Duodenal mucosa (tissue), 2 donors: ENCODE results near the gene UNC5A.

Source experiments
- H3K27ac ChIP-seq: one replicate; pipeline ENCODE4 v1.7.0; 2013; ENCODE audit warnings: low read depth, low read length
- H3K27me3 ChIP-seq, 2 donors: one replicate each; pipeline ENCODE4 v1.7.0; 2013; ENCODE audit warnings: low read length in 2 of 2, control low read depth in 1 of 2; ENCODE audit not compliant: insufficient read depth in 2 of 2, control insufficient read depth in 1 of 2
- H3K36me3 ChIP-seq, 2 donors: one replicate each; pipeline ENCODE4 v1.7.0; 2013; ENCODE audit warnings: low read length in 2 of 2, control low read depth in 1 of 2; ENCODE audit not compliant: insufficient read depth in 2 of 2, control insufficient read depth in 1 of 2
- H3K4me1 ChIP-seq, 2 donors: one replicate each; pipeline ENCODE4 v1.7.0; 2013; ENCODE audit warnings: low read length in 2 of 2, control low read depth in 1 of 2; ENCODE audit not compliant: insufficient read depth in 2 of 2, control insufficient read depth in 1 of 2
- H3K4me3 ChIP-seq, 2 donors: one replicate each; pipeline ENCODE4 v1.7.0; 2013; ENCODE audit warnings: low read length in 2 of 2, low read depth in 1 of 2
- H3K9ac ChIP-seq, 2 donors: one replicate each; pipeline ENCODE4 v1.7.0; 2013; ENCODE audit warnings: low read length in 2 of 2, low read depth in 1 of 2
- H3K9me3 ChIP-seq, 2 donors: one replicate each; pipeline ENCODE4 v1.7.0; 2013; ENCODE audit warnings: low read length in 2 of 2, control low read depth in 1 of 2; ENCODE audit not compliant: control insufficient read depth in 1 of 2

Gene UNC5A

GRCh38 chr5:176830422-176830994 lies 20.1 kb downstream of the UNC5A start:
- Histone ChIP-seq H3K27me3 (peaks cover 0 to 5% of the 10 kb centered on the region in 2 donors), H3K27ac (no peak overlapping the region), H3K4me1 (no peaks in the 10 kb centered on the region), H3K36me3 (no peaks in the 10 kb centered on the region), H3K9ac (no peak overlapping the region), H3K4me3 (no peak overlapping the region), H3K9me3 (no peaks in the 10 kb centered on the region)

GRCh38 chr5:176830995-176831423 lies 20.6 kb downstream of the UNC5A start:
- Histone ChIP-seq H3K9ac (no peak overlapping the region), H3K27me3 (peaks cover 0 to 6% of the 10 kb centered on the region in 2 donors), H3K9me3 (no peaks in the 10 kb centered on the region)

GRCh38 chr5:176831425-176831824 lies 21.1 kb downstream of the UNC5A start:
- peaks cover 0 to 6% of the 10 kb centered on the region in 2 donors for H3K27me3 ChIP-seq
- H3K4me3 ChIP-seq, result no peak overlapping the region
- no peaks in the 10 kb centered on the region for H3K36me3 ChIP-seq
- H3K27ac ChIP-seq, result no peak overlapping the region
- H3K4me1 ChIP-seq, result no peaks in the 10 kb centered on the region
- no peaks in the 10 kb centered on the region for H3K9me3 ChIP-seq
- H3K9ac ChIP-seq, result no peak overlapping the region

More at GRCh38 chr5:176830995-176831423, 20.6 kb downstream of the UNC5A start:
- no peak overlapping the region for H3K4me3 ChIP-seq
- no peaks in the 10 kb centered on the region for H3K4me1 ChIP-seq
- H3K36me3 ChIP-seq, result no peaks in the 10 kb centered on the region
- H3K27ac ChIP-seq, result no peak overlapping the region

- Histone ChIP-seq H3K36me3 (no peaks in the 10 kb centered on the region), H3K9ac (no peak overlapping the region), H3K27ac (no peak overlapping the region), H3K27me3 (peaks cover 0 to 6% of the 10 kb centered on the region in 2 donors), H3K4me1 (no peaks in the 10 kb centered on the region), H3K9me3 (no peaks in the 10 kb centered on the region), H3K4me3 (no peak overlapping the region)
These were observed 21.8 kb downstream of the UNC5A start for GRCh38 chr5:176832162-176832561.

- peaks cover 0 to 6% of the 10 kb centered on the region in 2 donors for H3K27me3 ChIP-seq
- H3K36me3 ChIP-seq, result no peaks in the 10 kb centered on the region
- no peak overlapping the region for H3K9ac ChIP-seq
- no peak overlapping the region for H3K27ac ChIP-seq
- no peak overlapping the region for H3K4me3 ChIP-seq
- no peaks in the 10 kb centered on the region for H3K9me3 ChIP-seq
- no peaks in the 10 kb centered on the region for H3K4me1 ChIP-seq
These were observed 22.9 kb downstream of the UNC5A start for GRCh38 chr5:176833286-176833685.

GRCh38 chr5:176835918-176836317 lies 25.6 kb downstream of the UNC5A start:
- no peaks in the 10 kb centered on the region for H3K36me3 ChIP-seq
- H3K27me3 ChIP-seq, result peaks cover 0 to 10% of the 10 kb centered on the region in 2 donors
- no peaks in the 10 kb centered on the region for H3K9me3 ChIP-seq
- H3K4me3 ChIP-seq, result no peak overlapping the region
- H3K27ac ChIP-seq, result no peak overlapping the region
- H3K9ac ChIP-seq, result no peak overlapping the region
- H3K4me1 ChIP-seq, result no peaks in the 10 kb centered on the region

- H3K9me3 ChIP-seq, result no peaks in the 10 kb centered on the region
- peaks cover 0 to 12% of the 10 kb centered on the region in 2 donors for H3K27me3 ChIP-seq
- no peaks in the 10 kb centered on the region for H3K4me1 ChIP-seq
- H3K27ac ChIP-seq, result no peak overlapping the region
- no peak overlapping the region for H3K4me3 ChIP-seq
- no peaks in the 10 kb centered on the region for H3K36me3 ChIP-seq
- H3K9ac ChIP-seq, result no peak overlapping the region
These were observed 26.7 kb downstream of the UNC5A start for GRCh38 chr5:176836811-176837706.

GRCh38 chr5:176837707-176838115 lies 27.4 kb downstream of the UNC5A start:
- Histone ChIP-seq H3K27ac (no peak overlapping the region), H3K9me3 (no peaks in the 10 kb centered on the region), H3K27me3 (peaks cover 0 to 12% of the 10 kb centered on the region in 2 donors), H3K36me3 (no peaks in the 10 kb centered on the region), H3K9ac (no peak overlapping the region), H3K4me1 (no peaks in the 10 kb centered on the region), H3K4me3 (no peak overlapping the region)

GRCh38 chr5:176843673-176844072 lies 33.3 kb downstream of the UNC5A start:
- no peak overlapping the region for H3K27ac ChIP-seq
- no peaks in the 10 kb centered on the region for H3K36me3 ChIP-seq
- H3K4me1 ChIP-seq, result no peaks in the 10 kb centered on the region
- no peaks in the 10 kb centered on the region for H3K9me3 ChIP-seq
- no peak overlapping the region for H3K9ac ChIP-seq
- no peak overlapping the region for H3K4me3 ChIP-seq
- peaks cover 13 to 23% of the 10 kb centered on the region in 2 donors for H3K27me3 ChIP-seq

- Histone ChIP-seq H3K27me3 (peaks cover 13 to 23% of the 10 kb centered on the region in 2 donors), H3K9ac (no peak overlapping the region), H3K9me3 (no peaks in the 10 kb centered on the region), H3K4me1 (no peaks in the 10 kb centered on the region), H3K27ac (no peak overlapping the region), H3K4me3 (no peak overlapping the region), H3K36me3 (no peaks in the 10 kb centered on the region)
These were observed 33.9 kb downstream of the UNC5A start for GRCh38 chr5:176844281-176844680.
